ENCODE data around the gene CDH2.

The CDH2 gene

GRCh38 chr18:28127763-28128658 is 48.9 kb downstream of the CDH2 start:
- DNase-seq (ENCODE audit: low read depth, low spot score): no peak

GRCh38 chr18:28127228-28127627 is 49.7 kb downstream of the CDH2 start:
- DNase-seq (ENCODE audit: low read depth, low spot score): no peak

GRCh38 chr18:28126768-28127167 is 50.2 kb downstream of the CDH2 start:
- no peak for DNase-seq (ENCODE audit: low read depth, low spot score)

- DNase-seq (ENCODE audit: low read depth, low spot score): no peak
Measured at GRCh38 chr18:28125051-28125450, 51.9 kb downstream of the CDH2 start.

GRCh38 chr18:28124131-28125029 is 52.5 kb downstream of the CDH2 start:
- DNase-seq (ENCODE audit: low read depth, low spot score): no peak

GRCh38 chr18:28123401-28124030 is 53.4 kb downstream of the CDH2 start:
- no peak for DNase-seq (ENCODE audit: low read depth, low spot score)

- DNase-seq (ENCODE audit: low read depth, low spot score): no peak
Measured at GRCh38 chr18:28120828-28121515, 56.0 kb downstream of the CDH2 start.

DNA sequence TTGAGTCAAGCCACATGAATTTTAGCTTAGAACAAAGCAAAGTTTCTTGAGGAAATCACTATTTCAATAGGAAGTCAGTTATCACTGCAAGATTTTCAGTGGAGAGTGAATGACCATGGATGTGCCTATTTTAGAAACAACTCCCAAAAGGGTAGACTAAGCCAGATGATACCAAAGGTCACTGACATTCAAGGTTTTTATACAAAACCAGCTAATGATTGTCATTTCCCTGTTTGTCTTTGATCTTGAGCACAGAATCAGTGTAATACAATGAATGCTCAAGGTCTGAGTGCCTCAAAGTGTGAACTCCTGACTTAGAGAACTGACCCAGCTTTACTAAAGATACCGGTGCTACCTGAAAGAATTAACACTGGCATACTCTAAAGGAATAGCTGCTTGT is 60.5 kb downstream of the CDH2 start:
- DNase-seq (ENCODE audit: low read depth, low spot score): no peak

GRCh38 chr18:28115149-28115550 is 61.8 kb downstream of the CDH2 start:
- no peak for DNase-seq (ENCODE audit: low read depth, low spot score)

- DNase-seq (ENCODE audit: low read depth, low spot score): no peak
Measured at GRCh38 chr18:28114472-28114871, 62.5 kb downstream of the CDH2 start.

- DNase-seq (ENCODE audit: low read depth, low spot score): no peak
Measured at GRCh38 chr18:28113271-28114029, 63.5 kb downstream of the CDH2 start.

GRCh38 chr18:28112056-28112470 is 64.9 kb downstream of the CDH2 start:
- no peak for DNase-seq (ENCODE audit: low read depth, low spot score)

GRCh38 chr18:28110924-28111323 is 66.0 kb downstream of the CDH2 start:
- DNase-seq (ENCODE audit: low read depth, low spot score): no peak

DNA sequence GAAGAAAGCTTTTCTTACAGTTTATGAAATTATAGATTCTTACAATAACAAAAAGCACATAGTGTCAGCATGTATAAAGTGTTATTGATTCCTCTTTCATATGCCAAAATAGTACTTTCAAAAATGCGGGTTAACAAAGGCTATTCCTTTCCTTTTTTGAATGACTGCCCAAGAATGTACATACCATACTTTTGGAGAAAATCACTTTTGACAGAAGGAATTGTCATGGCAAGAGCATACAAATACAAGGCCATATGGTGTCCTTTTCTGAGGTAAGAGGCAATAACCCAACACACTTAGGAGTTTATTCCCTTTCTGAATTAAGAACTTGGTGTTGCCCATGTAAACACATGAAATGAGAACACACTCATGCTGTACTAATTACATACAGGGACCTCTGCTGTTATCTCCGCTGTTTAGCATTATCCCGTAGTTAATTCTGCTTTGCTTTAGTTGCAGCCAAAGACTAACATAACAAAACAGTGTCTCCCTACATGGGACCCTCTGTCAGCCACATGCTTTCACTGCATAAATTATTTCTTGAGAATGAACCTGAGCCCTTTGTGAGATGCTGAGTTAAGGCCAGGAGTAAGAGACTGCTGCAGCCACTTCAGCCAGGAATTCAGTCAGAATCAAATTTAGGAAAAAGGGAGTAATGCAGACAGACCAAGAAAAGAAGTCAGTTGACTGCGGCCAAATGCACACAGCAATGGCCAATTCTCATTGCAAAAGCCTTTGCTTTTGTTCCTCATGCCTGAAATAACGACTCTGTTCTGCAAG is 67.0 kb downstream of the CDH2 start:
- DNase-seq (ENCODE audit: low read depth, low spot score): no peak

- DNase-seq (ENCODE audit: low read depth, low spot score): no peak
Measured at GRCh38 chr18:28108814-28109213, 68.1 kb downstream of the CDH2 start.

DNA sequence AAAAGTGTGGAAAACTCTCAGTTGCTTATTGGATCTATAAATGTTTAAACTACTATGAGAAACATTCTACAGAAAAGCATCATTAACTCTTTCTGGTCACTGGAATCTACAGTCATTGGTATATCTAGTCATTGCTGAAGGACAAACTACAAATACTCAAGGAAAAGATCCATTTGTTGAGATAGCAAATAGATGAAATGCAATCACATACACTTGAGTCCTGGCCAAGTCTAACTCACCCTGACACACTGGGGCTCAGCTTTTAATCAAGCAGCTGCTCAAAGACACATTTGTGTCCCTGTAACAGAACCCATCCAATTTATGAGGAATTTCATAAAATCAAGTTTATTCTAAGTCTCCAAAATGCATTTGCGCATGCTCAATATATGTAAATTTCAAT is 68.7 kb downstream of the CDH2 start:
- no peak for DNase-seq (ENCODE audit: low read depth, low spot score)

- DNase-seq (ENCODE audit: low read depth, low spot score): no peak
Measured at GRCh38 chr18:28099237-28099636, 77.7 kb downstream of the CDH2 start.

DNA sequence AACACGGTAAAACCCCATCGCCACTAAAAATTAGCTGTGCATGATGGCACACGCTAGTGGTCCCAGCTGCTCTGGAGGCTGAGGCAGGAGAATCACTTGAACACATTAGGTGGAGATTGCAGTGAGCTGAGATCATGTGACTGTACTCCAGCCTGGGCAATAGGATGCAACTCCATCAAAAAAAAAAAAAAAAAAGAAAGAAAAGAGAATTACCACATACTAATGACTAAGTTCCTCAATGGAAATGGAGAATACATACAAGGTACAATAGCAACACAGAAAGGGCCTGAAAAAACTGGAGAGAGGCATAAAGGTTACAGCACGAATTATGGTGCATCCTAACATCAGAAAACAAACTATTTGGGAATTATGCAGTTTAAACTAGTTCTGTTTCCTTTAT is 81.3 kb downstream of the CDH2 start:
- no peak for DNase-seq (ENCODE audit: low read depth, low spot score)

DNA sequence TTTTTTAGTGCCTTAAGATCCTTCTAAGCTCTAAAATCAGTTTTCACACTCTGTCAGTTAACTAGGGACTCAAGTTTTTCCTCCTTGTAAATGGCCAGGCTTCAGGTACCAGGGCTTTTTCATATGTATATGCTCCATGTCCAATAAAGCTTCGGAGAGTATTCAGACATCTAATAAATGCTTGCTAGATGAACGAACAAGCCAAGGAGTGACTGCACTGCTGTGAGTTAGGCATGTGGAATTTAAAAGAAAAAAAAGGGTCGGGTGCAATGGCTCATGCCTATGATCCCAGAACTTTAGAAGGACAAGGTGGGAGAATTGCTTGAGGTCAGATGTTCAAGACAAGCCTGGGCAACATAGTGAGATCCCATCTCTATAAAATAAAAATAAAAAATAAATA is 81.9 kb downstream of the CDH2 start:
- DNase-seq (ENCODE audit: low read depth, low spot score): no peak

DNA sequence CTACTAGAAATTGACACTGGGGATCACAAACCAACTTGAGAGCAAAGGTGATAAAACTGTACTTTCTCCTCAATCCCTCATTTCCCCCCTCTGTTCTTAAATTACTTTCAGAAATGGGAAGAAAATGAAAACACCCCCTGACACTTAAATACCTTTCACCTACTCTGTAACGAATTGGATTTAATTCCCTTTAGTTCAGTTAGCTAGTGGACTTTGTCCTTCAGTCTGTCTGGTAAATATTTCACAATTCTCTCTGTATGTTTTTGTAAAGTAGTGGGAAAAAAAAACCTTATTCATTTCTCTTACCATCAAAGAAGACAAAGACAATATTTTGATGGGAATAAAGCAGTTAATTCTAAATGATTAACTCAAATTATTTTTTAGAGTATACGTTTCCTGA is 85.7 kb downstream of the CDH2 start:
- DNase-seq (ENCODE audit: low read depth, low spot score): no peak

Data from iPS DF 19.7 (cell line).